ACHN (cell line): ENCODE measurements around the gene MAP2K6.

Experiments used
- DNase-seq: peaks from one replicate; pipeline ENCODE4 v3.0.0-alpha.2; 2015
- in situ Hi-C: cut with HindIII; loops from 2 replicates; pipeline ENCODE4 v1.10.0; 2017; ENCODE audit warnings: low sequenced_read_pairs, low pct_ligation_motif_present, low pct_unique_long_range_greater_than_20kb

The MAP2K6 gene

DNA sequence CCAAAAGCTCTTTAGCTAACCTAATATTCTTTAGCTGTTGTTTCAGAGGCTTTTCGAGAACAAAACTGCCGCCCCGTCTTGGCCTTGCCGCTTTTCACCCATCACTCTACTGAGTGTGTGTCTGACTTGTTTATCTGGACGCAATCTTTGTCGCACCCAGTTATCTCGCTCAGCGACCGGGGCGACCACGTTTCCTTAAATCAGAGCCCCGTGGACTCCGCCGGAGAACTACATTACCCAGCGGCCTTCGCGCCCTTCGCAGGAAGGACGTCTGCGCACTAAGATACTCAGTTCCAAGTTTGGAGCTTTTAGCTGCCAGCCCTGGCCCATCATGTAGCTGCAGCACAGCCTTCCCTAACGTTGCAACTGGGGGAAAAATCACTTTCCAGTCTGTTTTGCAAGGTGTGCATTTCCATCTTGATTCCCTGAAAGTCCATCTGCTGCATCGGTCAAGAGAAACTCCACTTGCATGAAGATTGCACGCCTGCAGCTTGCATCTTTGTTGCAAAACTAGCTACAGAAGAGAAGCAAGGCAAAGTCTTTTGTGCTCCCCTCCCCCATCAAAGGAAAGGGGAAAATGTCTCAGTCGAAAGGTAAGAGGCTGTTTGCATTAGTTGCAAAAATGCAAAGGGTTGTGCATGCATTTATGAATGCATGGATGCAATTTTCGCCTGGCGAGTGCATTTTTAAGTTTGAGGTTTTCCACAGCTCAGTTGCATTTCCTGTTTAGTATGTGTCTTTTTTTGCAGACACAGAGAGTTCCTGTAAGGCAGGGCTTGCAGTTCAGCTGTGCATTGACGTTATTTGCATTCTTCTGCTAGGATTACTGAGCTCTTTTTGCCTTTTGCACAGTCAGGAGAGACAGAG, at the start of gene MAP2K6:
Gene MAP2K6 (plus strand): TSS at position 290 of the 867 bp plus-strand sequence. CDS start 288 bp downstream, at position 578.
- DNase-seq, result peak; percentile 72
- in situ Hi-C loops, result no loop called here

DNA sequence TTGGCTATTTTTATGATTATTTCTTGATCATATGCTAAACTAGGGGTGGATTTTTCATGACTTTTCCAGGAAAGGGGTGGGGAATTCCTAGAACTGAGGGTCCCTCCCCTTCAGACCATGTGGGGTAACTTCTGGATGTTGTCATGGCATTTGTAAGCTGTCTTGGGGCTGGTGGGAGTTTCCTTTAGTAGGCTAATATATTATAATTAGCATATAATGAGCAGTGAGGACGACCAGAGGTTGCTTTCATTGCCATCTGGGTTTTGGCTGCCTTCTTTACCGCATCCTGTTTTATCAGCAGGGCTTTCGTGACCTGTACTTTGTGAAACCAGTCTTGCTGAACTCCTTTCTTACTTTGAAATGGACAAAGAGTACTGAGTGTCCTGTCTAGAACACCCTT, 47.2 kb upstream of the MAP2K6 start:
- DNase-seq, result no peak
- in situ Hi-C loops, result no loop called here

DNA sequence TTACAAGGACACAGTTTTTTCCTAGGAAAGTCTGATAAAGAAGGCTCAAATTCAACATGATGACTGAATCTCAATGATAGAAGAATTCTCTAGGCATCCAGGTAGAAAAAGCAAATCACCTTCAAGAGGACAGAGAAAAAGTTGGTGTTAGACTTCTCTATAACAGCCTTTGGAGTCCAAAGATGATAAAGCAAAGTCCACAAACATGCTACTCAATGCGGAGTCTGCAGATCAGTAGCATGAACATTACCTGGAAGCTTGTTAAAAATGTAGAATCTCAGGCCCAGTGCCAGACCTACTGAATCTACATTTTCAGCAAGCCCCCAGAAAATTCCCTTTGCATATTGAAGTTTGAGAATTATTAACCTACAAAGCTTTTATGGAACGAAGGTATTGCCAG, 41.4 kb upstream of the MAP2K6 start:
- no peak for DNase-seq
- in situ Hi-C loops, result no loop called here

DNA sequence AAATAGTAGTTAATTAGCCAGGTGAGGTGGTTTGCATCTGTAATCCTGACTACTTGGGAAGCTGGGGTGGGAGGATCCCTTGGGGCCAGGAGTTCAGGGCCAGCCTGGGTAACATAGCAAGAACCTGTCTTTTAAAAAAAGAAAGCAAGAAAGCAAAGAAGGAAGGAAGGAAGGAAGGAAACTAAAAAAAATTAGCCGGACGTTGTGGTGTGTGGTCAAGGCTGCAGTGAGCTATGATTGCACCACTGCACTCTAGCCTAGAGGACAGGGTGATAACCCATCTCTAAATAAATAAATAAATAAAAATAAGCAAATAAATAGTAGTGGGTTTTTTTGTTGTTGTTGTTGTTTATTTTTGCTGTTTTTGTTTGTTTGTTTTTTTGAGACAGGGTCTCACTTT, 39.3 kb upstream of the MAP2K6 start:
- DNase-seq, result no peak
- in situ Hi-C loops, result no loop called here

DNA sequence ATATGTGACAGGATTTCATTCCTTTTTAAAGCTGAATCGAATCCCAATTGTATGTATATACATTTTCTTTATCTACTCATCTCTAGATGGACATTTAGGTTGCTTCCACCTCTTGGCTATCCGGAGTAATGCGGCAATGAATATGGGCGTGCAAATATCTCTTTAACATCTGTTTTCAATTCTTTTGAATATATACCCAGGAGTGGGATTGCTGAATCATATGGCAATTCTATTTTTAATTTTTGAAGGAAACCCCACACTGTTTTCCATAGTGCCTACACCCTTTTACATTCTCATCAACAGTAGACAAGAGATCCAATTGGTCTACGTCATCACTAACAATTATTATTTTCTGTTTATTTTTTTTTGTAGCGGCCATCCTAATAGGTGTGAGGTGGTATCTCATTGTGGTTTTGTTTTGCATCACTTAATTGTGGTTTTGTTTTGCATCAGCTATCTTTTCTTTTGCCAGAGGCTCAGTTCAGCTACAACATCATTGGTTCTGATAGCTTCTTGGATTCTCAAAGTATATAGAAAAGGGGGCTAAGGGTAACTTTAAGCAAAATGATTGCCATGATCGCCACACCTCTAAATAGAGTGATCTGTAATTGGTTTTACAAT, 25.6 kb upstream of the MAP2K6 start:
- no peak for DNase-seq
- in situ Hi-C loops, result no loop called here

DNA sequence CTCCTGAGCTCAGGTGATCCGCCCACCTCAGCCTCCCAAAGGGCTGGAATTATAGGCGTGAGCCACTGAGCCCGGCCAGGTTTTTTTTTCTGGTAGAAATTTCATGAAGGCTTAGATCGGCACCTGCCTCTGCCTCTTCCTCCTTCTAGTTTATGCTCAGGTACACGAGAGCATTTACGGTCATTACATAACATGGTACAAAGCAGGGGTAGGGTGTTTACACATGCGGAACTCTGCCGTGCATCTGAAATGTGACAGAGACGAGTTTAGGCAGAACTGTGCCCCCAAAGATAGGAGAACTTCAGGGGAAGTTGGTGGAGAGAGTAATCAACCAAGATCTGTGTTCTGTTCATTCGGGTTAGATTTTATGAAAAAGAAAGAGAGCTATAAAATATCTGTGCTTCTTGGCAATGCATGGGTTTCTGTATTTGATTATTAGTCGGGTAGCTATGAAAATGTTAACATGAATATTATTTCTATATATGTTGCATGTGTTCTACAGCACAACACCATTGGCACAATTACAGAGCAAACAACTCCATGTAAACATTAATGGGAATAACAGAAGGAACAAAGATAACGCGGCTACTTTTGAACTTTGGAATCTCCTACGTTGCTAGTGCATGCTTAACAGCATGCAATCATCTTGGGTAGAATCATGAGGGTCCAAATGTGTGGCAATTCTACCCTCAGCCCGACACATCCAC, 23.5 kb upstream of the MAP2K6 start:
- DNase-seq, result no peak
- in situ Hi-C loops, result no loop called here

DNA sequence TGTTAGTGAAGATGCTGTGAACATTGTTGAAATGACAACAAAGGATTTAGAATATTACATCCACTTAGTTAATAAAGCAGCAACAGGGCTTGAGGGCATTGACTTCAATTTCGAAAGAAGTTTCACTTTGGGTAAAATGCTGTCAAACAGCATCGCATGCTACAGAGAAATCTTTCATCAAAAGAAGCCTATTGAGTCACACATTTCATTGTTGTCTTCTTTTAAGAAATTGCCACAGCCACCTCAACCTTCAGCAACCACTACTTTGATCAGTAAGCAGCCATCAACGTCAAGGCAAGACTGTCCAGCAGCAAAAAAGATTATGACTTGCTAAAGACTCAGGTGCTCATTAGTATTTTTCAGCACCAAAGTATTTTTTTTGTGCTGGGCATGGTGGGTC, 13.2 kb upstream of the MAP2K6 start:
- no peak for DNase-seq
- in situ Hi-C loops, result no loop called here

DNA sequence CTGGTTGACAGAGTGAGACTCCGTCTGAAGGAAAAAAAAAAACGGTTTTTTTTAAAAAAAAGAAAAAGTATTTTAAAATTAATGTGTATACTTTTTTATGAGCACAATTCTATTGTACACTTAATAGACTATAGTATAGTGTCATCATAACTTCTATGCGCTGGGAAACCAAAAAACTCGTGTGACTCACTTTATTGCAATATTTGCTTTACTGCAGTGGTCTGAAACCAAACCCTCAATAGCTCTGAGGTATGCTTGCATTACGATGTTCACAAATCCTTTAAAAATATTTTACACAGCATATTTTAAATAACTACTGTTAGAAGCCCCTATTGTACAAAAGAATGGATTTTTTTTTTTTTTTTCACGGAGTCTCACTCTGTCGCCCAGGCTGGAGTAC, 12.4 kb upstream of the MAP2K6 start:
- in situ Hi-C loops, result no loop called here
- no peak for DNase-seq

DNA sequence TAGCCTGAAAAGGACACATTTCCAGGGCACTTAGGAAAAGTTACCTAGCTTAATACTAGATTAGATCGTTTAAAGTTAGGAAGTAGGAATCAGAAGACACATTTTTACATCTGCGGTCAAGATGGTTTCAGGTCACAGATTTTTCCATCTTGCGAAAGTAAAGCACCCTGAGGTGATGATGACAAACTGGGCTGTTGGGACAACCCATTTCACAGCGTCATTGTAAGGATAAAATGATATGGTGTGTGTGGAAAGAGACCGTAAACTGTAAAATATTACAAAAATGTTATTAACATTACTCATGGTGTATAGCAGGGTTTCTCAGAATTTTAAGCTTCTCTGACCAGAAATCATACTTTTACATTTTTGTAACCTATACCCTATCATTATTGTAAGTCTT, 10.1 kb upstream of the MAP2K6 start:
- no peak for DNase-seq
- in situ Hi-C loops, result no loop called here

DNA sequence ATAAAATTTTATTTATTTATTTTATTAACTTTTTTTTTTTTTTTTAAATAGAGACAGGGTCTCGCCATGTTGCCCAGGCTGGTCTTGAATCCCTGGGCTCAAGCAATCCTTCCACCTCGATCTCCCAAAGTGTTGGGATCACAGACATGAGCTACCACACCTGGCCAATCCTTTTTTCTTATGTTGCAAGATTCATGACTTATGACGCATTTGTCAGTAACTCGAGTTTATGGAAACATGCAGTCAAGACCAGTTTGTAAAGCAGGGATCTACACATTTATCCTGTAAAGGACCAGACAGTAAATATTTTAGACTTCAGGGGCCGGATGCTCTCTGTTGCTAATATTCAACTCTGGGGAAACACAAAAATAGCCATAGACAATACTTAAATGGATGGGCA, 9.4 kb upstream of the MAP2K6 start:
- no peak for DNase-seq
- in situ Hi-C loops, result no loop called here

DNA sequence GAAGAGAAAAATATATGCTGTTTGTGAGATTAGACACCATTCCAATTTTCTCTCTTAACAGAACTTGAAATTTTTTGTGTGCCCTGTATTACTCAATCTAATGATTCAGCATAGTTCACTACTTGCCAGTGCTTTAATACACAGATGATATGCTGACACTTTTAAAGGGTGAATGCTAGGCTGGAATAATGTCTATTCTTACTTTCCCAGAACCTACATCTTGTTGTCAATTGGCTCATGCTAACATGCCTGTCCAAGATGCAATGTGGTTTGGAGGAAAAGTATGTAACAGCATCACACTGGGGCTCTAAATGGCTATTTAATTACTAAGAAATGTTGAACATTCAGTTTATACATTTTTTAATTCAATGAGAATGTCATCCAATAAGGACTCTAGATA, 7.6 kb upstream of the MAP2K6 start:
- in situ Hi-C loops, result no loop called here
- DNase-seq, result no peak

DNA sequence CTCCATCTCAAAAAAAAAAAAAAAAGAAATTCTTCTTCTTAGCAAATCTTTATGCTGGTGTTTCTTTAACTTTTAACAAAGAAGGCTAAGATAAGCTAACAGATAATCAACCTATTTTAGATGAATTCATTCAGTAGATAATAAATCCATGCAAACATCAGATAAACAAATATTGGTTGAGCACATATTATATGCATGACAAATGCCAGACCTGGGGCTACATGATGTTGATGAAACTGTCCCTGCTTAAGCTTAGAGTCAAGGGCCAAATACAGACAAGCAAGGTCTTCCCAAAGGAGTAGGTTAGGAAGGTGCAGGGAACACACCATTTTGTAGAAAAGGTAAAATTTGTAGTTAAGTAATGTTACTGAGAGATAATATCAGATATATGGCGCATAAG, 6.7 kb upstream of the MAP2K6 start:
- no peak for DNase-seq
- in situ Hi-C loops, result no loop called here

DNA sequence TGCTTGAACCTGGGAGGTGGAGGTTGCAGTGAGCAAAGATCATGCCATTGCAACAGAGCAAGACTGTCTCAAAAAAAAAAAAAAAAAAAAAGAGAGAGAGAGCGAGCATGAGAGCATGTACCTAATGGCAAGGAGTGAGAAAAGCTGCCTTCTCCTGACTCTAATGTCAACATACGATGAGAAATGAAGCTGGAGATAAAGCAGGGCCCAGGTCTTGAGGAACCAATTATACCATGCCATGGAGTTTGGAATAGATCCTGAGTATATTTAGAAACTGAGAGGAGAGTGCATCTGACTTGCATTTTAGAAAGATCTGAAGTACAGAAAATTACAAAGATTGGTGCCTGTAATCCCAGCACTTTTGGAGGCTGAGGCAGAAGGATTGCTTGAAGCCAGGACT, 3.8 kb upstream of the MAP2K6 start:
- no peak for DNase-seq
- in situ Hi-C loops, result no loop called here

DNA sequence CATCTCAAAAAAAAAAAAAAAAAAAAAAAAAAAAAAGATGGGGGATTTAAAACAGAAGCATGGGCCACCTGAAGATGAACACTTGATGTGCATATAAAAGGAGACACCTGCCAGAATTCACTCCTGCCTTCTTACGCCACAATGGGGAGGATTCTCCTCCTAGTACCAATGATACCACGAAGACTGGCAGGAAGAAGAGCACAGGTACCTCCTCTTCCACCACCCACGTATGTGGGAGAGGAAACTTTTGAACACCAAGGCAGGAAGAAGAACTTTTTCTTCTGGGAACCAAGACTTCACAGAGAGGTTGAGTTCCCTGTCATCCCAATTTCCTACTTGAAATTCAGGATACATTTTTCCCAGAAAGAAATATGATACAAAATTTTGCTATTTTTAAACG, 2.7 kb upstream of the MAP2K6 start:
- in situ Hi-C loops, result no loop called here
- DNase-seq, result no peak

DNA sequence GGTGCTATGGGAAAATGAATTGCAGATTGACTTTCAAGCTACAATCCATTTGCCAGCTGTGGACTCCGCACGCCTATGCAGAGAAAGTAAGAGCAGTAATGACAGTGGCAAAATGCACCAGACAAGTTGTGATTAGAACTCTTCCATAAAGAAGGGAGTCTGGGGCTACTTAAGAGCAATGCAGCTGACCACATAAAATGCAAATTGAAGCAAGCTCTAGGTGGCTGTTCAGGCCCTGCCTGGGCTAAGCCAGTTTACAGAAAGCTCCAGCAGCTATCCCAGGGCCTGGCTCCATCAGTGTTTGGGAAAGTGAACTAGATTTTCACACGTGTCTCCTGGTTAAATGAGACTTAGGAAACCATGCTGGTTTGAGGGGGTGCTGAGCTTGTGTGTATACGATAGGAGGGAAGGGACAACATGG, 2.2 kb upstream of the MAP2K6 start:
- in situ Hi-C loops, result no loop called here
- DNase-seq, result no peak

DNA sequence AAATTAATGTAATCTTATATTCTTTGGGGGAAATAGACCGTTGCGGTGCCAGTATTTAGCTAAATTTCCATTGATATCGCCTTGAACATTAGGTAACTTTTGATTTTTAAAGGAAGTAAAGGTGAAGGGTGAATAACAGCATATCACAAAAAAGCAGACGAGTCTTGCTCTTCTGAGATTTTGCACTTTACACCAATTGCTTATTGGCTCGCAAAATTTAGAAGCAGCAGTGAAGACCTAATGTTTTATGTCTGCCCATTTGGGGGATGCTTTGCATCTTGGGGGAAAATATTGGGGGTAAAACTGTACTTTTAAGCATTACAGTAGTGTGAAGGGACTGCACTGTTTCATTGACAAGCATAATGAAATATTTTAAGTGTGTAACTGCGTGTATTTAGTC, 934 bp downstream of the MAP2K6 start:
- in situ Hi-C loops, result no loop called here
- DNase-seq, result no peak

DNA sequence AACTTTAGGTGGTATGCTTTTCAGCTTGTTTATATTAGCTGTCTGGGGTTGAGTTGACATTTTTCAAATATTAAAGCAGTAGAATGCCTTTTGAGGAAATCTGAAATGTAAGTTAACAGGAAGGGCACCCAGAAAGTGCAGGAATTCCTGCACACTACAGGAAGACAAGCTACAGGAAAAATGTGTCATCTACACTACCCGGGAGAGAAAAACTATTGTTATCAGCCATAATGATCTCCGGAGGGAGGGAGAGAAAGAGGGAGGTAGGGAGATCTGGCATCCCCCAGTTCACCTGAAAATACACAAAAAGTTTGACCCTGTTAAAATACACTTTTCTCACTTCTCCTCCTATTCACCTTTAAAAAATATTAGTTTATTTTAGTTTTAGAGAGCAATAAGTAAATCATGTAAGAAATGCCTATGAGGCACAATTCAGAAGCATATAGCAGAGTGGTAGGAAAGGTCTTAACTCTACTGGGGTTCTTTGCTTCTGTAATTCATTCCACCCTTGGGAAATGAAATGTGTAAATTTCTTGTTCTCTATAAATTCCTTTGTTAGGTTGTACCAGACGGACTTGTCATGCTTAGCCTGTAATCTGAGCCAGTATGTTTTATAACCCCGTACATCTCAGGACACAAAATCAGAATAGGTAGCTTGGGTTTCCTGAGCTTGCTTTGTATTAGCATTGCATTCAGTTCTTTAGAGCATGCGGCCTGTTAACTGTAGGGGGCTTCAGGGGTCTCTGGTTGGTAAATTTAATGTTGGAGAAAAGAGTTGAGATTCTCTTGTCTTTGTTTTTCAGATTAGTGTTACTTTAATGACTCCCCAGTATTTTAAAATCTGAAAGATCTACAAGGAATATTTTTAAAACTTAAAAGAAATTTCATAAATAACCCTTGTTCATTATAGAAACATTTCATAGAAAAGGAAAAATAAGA, 3.3 kb downstream of the MAP2K6 start:
- no peak for DNase-seq
- in situ Hi-C loops, result no loop called here

DNA sequence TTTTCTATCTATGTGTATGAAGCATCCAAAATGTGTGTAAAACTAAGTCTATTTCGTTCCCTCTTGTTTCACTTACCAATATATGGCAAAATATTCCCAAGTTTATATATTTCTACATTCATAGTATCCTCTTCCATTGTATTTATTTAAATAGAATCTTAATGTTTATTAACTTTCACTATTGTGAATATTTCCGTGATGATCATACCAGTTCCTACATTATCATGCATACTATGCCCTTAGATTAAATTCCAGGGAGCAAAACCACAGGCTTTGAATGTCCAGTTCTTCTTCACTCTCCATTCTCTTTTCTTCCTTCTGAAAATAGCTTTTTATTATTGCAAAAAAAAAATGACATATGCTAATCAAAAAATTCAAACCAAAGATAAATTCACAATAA, 4.0 kb downstream of the MAP2K6 start:
- in situ Hi-C loops, result no loop called here
- DNase-seq, result no peak

DNA sequence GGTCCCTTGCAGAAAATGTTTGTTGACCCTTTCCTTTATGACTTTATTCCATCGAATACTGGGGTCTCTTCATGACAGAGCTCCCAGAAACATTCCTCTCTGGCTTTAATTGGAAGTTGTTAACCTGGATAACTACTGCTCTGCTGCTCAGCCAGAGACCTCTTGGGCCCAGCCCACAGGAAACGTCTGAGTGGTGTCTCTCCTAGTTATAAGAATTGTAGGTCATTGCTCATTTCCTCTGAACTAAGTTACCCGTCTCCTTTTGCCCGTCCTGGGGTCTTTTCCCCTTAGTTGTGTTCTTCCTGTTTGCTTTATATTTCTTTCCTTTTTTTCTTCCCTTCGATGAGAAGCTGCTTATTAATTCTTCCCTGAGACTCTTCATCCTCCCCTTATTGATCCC, 9.0 kb downstream of the MAP2K6 start:
- no peak for DNase-seq
- in situ Hi-C loops, result no loop called here
